ENCODE measurements around the gene MRE11. TPM values are rescaled to one million over a fixed set of nuclear protein-coding genes. Genes with fewer than 3 reads are reported as not detected.

MRE11 gene
- total and polyA plus RNA-seq, 10 of the 15 experiments (the other 5 are each of a cell fraction or from before 2014, with no cell fraction given), result 16.2 to 39.2 (median 26.9) TPM

DNA sequence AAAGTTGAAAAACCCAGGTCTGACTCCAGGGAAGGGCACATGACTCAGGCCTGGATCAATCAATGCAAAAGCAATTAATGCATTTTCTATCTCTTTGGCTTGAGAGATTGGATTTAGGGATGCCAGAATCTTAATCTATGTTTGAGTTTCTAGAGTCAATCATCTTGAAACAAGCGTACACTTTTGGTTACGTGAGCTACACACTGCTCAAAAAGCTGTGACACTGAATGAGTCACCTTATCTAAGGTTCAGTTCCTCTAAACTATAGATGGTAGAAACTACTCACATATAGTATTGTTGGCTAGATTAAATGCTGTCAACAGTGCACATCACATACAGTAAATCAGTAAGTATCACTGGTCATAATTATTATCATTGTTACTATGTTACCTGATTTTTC lies 24.2 kb downstream of the MRE11 start (continued):
- TF ChIP-seq ZBED1 (IDR thresholded peaks at IDR 0.05; ENCODE audit: borderline replicate concordance), result 0 out of 2 replicates have a peak, but pooled peaks have one; percentile 50
- peak; percentile 72 for TF ChIP-seq ZNF24 (IDR thresholded peaks at IDR 0.05)
- TF ChIP-seq SMAD5 (IDR thresholded peaks at IDR 0.05; ENCODE audit: low read depth), result no peak
- no peak for TF ChIP-seq ZNF384 (IDR thresholded peaks at IDR 0.05; ENCODE audit: borderline replicate concordance, low read depth, low read length)
- TF ChIP-seq E4F1 (IDR thresholded peaks at IDR 0.05; ENCODE audit: borderline replicate concordance, partially characterized antibody), result no peak
- TF ChIP-seq MYB (IDR thresholded peaks at IDR 0.05; ENCODE audit: borderline replicate concordance, low read depth, low read length), result no peak
- TF ChIP-seq POLR2AphosphoS5 (IDR thresholded peaks at IDR 0.05; ENCODE audit: low read length), result no peak
- 0 out of 2 replicates have a peak, but pooled peaks have one; percentile 62 for TF ChIP-seq STAT3 (IDR thresholded peaks at IDR 0.05; ENCODE audit: low read depth, low read length)
- no peak for TF ChIP-seq SIX5 (IDR thresholded peaks at IDR 0.05; ENCODE audit: low read depth, low read length, severe bottlenecking)
- TF ChIP-seq NFIC (IDR thresholded peaks at IDR 0.05; ENCODE audit: low read depth, low read length), result peak; percentile 74; the same call in 1 of the 2 replicates
- no peak for TF ChIP-seq KDM1A (IDR thresholded peaks at IDR 0.05; ENCODE audit: borderline replicate concordance)
- TF ChIP-seq ZNF622 (IDR thresholded peaks at IDR 0.05), result no peak
- TF ChIP-seq ZZZ3 (IDR thresholded peaks at IDR 0.05; ENCODE audit: control insufficient read depth, insufficient read length, low read depth), result no peak
- peak; percentile 42; the same call in 1 of the 2 replicates for TF ChIP-seq NBN (IDR thresholded peaks at IDR 0.05)
- TF ChIP-seq, protein P1, sequence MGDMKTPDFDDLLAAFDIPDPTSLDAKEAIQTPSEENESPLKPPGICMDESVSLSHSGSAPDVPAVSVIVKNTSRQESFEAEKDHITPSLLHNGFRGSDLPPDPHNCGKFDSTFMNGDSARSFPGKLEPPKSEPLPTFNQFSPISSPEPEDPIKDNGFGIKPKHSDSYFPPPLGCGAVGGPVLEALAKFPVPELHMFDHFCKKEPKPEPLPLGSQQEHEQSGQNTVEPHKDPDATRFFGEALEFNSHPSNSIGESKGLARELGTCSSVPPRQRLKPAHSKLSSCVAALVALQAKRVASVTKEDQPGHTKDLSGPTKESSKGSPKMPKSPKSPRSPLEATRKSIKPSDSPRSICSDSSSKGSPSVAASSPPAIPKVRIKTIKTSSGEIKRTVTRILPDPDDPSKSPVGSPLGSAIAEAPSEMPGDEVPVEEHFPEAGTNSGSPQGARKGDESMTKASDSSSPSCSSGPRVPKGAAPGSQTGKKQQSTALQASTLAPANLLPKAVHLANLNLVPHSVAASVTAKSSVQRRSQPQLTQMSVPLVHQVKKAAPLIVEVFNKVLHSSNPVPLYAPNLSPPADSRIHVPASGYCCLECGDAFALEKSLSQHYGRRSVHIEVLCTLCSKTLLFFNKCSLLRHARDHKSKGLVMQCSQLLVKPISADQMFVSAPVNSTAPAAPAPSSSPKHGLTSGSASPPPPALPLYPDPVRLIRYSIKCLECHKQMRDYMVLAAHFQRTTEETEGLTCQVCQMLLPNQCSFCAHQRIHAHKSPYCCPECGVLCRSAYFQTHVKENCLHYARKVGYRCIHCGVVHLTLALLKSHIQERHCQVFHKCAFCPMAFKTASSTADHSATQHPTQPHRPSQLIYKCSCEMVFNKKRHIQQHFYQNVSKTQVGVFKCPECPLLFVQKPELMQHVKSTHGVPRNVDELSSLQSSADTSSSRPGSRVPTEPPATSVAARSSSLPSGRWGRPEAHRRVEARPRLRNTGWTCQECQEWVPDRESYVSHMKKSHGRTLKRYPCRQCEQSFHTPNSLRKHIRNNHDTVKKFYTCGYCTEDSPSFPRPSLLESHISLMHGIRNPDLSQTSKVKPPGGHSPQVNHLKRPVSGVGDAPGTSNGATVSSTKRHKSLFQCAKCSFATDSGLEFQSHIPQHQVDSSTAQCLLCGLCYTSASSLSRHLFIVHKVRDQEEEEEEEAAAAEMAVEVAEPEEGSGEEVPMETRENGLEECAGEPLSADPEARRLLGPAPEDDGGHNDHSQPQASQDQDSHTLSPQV (IDR thresholded peaks at IDR 0.05), result no peak
- TF ChIP-seq LARP7 (IDR thresholded peaks at IDR 0.05), result no peak
